Urothelium cell line (cell line): ENCODE data around the gene DPF3.

Source experiments
- DNase-seq: peaks from one replicate; pipeline ENCODE4 v3.0.0; 2011; ENCODE audit warnings: low spot score, mixed read lengths
- FAIRE-seq: peaks from 2 replicates; lab custom pipeline; 2011; peaks lifted over from hg19 to GRCh38; lab: Jason Lieb, UNC

The DPF3 gene

DNA sequence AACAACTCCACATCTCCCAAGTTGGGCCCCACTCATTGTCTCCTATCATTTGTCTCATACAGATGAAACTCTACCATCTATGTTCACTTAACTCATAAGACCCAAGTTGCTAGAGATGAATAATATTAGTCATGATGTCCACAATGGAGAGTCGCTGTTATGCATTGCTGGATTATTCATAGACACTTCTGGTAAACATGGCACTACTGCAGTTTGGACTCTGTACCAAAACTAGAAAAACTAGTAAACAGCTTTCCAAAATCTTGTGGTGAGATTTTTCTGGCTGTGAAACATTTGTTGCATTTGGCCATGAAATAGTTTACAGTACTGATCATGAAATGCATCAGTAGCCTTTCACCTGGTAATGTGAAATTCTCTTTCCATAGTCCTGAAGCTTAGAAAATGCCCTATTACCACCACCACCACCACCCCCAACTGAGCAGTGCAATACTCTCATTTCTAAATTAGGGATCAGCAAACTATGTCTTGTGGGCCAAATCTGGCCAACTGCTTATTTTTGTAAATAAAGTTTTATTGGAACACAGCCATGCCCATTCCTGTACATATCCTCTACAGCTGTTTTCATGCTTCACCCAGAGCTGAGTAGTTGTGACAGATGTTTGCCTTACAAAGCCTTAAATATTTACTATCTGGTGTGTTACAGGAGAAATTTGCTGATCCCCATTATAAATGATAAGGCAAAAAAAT lies 236.5 kb downstream of the DPF3 start:
- FAIRE-seq: peak; percentile 77
- DNase-seq: no peak

DNA sequence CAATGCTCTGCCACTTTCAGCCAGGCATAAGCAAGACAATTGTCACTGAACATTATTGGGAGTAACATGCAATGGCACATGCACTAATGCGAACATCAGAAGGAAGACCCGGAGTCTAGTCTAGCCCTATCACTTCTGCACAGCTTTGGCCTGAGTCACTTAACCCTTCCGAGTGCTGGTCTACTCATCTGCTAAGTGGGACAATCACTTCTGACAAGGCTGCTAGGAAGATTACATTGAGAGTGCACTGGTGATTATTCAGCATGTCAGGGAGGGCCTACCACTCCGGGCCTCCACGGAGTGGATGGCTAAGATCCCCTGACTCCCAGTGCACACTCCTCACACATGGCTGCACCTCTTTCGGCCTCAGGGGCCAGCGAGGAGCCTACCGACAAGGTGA lies 240.9 kb downstream of the DPF3 start:
- no peak for DNase-seq
- peak; percentile 88 for FAIRE-seq

DNA sequence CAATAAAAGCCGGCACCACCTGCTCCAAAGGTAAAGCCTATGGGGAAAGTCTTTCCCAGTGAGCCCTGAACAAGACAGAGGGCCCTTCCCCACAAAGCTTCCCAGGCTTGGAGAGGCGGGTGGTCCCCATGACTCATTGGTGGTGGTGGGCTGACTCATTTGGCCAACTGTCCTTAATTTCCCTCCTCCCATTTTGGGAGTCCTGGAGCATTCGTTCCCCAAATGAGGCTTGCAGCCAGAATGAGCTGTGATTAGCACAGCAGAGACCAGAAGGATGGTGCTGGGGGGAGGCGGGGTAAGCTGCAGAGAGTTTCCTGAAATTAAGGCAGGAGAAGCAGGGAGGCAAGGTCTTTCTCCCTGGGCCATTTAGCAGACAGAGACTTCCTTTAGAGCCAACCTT lies 241.7 kb downstream of the DPF3 start:
- DNase-seq: no peak
- FAIRE-seq: no peak

DNA sequence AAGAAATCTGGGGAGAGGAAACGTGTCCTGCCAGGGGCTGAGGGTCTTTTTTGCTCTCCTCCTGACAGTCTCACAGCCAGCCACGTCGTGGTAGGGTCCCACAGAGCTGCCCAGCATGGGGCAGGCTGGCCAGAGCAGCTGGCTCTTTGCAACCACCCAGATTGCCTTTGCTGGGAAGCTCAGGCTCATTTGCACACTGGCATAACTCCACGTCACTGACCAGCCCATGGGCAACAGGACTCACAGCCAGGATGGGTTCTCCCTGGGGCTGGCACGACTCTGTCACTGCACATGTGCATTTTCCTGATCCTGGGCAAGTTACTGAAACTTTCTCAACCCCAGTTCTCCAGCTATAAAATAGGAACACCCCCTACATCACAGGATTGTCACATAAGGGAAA lies 242.2 kb downstream of the DPF3 start:
- peak; percentile 95 for FAIRE-seq
- DNase-seq: no peak

DNA sequence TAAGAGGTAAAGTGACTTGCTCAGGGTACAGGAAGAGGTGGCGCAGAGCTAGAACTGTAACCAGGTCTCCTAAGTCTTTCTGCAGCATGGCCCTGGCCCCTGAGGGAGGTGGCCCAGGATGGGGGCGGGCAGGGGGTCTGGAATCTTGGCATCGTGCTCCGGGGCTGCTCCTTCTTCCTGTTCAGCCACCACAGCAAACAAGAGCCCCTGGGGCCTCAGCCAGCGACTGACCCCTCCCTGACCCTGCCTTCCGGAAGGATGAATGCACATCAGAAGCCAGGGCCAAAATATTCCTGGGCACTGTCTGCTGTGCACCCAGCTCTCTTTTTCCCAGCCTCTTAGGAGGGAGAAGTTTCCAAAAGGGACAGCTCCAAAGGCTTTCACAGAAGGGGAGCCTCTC lies 242.8 kb downstream of the DPF3 start:
- FAIRE-seq: no peak

DNA sequence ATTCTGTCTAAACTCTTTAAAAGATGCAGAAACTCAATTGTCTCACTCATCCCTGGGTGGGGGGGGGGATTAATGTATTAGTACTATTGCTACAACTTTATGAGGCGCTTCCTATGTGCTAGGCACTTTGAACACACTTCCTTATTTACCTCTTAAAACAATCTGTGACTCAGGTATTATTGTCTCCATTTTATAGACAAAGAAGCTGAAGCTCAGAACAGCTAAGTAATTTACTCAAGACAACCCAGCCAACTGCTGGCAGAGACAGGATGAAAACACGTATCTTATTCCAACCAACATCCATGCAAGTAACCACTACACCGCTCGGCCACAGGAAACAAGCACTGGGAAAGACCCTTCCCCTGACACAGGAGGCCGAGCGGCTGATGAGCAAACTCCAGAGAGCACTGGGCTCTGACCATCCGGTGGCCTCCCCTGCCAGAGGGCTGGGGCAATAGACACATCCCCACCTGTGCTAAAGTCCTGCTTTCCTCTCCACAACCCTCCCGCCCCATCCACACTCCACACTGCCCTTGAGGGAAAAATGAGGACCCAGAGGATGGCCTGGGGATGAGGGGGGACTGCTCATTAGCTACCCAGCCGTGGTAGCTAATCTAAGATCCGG lies 244.2 kb downstream of the DPF3 start:
- DNase-seq (no peak), FAIRE-seq (peak; percentile 83)

More for the DNA sequence above, 242.8 kb downstream of the DPF3 start:
- DNase-seq: peak; percentile 66

DNA sequence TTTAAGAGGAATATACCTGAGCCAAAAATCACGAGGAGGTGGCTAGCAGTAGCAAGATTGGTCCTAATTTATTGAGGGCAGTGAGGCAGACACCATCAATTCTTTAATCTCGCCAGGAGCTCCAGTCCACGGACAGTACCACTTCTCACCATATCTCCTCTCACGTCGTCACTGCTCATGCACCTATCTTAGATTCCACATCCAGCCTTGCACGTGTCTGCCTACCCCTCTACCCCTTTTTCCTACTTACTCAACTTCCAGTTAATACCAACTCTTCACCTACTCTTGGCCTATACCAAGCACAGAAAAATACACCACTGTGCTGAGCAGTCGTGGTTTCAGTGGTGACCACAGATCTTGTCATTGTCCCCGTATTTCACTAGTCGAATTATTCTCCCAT lies 246.1 kb downstream of the DPF3 start:
- FAIRE-seq (peak; percentile 40), DNase-seq (no peak)

DNA sequence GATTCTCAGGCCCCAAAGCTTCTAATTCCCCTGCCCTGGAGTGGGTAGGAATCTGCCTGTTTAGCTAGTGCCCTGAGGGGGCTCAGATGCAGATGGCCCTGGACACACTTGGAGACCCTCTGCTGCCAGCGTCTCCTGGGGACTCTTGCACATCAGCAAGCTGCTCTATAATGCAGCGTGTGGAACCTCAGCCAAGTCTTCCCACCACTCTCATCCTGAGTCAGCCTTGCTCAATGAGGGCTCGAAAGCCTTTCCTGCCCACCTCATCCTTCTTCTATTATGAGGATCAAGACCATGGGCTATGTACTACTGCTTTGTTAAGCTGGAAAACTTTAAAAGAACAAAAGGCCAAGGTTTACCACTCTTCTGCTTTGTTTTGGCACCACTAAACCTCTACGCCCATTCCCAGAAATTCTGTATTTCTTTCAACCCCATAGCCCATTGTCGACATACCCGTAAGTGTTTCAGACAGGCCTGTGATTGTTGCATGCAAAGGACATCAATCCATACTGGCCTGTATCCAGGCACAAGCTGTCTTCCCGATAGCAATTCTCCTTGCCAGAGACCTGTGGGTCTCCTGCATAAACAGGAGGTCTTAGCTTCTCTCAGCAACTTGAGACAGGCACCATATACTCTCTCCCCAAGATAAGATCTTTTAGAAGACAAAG lies 246.9 kb downstream of the DPF3 start:
- DNase-seq (no peak), FAIRE-seq (peak; percentile 77)

DNA sequence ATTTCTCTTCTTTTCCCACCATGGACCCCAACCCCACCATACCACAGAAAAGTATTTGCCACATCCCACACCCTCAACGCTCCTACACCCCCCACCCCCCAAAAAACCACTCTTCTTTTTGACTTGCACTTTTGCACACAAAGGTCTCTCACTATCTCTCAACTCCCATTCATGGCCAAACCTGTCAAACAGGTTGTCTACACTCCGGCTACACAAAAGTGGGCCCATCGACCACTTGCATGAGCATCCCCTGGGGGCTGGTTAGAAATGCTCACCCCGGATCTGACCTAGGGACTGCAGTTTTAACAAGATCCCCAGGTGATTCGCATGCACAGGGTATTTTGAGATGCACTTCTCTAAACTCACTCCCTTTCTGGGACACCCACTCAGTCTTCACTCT lies 248.2 kb downstream of the DPF3 start:
- FAIRE-seq (peak; percentile 84), DNase-seq (no peak)

DNA sequence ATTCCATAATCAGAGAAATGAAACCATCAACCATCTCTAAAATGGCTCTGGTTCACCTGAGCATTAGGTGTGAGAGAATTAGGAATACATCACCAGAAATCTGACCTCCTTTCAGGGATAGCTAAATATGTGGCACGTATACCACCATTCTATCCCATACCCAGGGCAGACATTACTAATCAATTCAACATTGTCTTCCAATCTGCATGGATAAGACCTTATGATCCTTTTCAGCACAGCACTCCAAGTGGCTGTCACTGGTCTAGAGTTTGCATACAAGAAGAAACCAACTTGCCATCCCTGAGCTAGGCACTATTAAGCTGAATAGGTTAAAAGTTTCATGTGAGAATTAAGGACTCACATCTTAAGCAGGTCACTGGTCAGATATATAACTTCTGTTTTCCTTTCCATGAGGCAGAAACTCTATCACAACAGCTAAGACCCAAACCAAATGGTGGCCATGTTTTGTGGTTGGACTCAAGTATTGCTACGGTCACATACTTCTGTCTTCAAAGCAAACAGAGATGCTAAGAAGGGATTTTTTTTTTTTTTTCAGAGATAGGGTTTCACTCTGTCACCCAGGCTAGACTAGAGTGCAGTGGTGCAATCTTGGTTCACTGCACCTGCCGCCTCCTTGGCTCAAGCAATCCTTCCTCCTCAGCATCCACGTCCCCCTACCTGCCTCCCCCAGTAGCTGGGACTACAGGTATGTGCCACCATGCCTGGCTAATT lies 249.0 kb downstream of the DPF3 start:
- FAIRE-seq: peak; percentile 84
- no peak for DNase-seq

DNA sequence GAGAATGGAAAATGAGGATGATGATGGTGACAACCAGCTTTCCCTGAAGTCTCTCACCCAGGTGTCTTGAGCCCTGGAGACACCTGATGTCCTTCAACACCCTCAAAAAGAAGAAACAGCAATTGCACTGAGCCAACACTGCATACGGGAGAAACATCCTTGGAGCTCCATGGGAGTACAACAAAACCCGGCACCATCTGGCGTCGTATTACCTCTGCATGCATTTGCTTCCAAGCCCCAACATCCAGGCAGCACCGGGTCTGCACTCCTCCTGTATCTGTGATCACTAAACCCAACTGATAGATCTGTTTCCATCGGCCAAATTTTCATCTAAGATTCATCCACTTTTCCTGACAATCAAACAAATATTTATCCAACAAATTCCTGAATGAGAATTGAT lies 249.9 kb downstream of the DPF3 start:
- FAIRE-seq (peak; percentile 77), DNase-seq (no peak)

DNA sequence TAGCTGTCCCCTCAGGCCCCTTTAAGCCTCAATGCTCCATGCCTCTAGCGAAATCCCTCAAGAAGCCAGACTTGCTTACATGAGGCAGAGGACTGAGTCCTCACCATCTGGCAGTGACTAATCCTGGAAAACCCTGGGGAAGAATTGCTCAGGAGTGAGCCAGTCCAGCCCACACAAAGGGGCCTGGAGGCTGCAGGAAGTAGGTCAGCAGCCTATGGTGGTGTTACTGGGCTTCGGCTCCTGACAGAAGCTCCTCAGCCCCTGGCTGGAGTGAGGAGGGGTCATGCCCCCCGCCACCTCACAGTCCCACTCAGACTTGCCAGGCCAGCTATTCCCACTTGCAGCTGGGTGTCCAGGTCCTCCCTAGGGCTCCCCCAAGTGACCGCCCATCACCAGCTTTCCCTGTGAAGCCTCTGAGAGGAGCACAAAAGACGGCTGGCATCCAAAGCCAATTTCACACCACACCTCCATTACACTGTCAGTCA lies 250.5 kb downstream of the DPF3 start:
- FAIRE-seq (peak; percentile 97), DNase-seq (peak; percentile 99)

DNA sequence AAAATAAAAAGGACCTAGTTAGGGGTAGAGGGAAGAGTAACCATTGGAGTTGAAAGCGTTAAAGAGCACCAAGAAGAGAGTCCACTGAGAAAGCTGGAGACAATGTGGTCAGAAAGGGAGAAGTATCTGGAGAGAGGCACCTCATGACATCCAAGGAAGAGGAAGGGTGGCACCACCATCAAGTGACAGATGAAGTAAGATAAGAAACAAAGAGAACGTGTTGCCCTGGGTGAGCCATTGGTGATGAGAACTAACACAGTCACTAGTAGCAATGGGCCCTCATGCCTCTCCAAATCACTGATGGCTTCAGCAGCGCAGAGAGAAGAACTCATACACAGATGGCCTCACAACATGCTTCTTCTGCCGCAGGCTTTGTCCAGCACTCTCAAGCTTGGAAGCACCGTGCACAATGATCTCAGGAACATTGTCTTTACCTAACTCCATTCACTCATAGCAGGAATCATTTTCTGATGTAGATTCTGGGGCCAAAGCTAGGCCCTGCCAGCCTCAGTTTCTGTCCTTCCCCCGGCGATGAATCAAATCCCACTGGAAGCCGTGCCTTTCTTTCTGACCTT lies 252.9 kb downstream of the DPF3 start:
- FAIRE-seq (no peak), DNase-seq (no peak)

DNA sequence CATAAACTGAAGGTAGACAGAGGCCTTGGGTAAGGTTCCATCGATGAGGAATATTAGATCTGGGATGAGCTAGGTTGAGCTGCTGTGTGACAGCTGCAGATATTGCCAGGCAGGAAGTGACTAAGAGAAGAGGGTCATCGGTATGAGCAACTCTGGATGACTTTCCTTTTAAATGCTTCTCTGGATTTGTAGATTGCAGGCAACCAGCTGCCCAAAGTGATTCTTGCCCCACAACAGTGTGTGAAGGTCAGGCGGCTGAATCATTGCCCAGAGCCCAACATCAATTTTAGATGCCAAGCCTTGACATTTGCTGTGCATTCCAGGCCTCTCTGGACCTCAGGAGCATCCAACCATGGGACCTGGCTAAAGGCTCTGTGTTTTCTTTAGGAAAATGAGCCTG lies 255.9 kb downstream of the DPF3 start:
- peak; percentile 82 for DNase-seq
- no peak for FAIRE-seq

DNA sequence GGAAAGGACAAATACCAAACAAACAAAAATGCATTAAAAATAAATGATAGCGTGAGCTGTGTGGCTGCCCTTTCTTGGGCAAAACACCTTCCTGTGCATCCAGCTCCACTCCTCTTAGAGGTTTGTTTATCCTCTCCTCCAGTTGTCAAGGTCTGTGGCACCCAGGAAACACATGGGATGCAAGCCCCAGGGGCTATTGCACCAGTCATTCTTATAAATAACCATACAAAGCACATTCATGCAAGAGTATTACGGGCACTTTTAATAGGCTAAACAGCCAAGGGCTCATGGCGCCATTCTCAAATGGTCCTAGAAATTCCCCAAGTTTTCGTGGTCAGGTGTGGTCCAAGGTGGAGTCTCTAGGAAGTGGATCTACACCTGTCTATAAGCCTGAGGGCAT lies 257.0 kb downstream of the DPF3 start:
- no peak for DNase-seq
- FAIRE-seq: peak; percentile 52

DNA sequence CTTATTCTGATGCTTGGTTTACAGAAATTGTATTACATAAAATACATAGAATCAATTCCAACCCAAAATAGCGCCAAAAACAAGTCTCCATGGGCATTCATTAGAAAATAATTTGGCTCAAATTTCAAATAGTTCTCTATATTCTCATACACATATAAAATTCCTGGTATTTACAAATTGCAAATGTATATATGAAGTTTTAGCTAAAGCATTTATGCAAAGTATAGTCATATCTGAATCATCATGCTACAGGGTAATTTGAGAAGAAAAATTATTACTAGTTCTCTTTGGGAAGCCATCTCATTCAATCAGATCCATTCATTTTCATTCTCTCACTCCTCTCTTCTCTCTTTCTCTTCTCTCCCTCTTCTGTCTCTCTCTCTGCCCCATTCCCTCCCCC lies 257.8 kb downstream of the DPF3 start:
- FAIRE-seq (no peak), DNase-seq (no peak)

DNA sequence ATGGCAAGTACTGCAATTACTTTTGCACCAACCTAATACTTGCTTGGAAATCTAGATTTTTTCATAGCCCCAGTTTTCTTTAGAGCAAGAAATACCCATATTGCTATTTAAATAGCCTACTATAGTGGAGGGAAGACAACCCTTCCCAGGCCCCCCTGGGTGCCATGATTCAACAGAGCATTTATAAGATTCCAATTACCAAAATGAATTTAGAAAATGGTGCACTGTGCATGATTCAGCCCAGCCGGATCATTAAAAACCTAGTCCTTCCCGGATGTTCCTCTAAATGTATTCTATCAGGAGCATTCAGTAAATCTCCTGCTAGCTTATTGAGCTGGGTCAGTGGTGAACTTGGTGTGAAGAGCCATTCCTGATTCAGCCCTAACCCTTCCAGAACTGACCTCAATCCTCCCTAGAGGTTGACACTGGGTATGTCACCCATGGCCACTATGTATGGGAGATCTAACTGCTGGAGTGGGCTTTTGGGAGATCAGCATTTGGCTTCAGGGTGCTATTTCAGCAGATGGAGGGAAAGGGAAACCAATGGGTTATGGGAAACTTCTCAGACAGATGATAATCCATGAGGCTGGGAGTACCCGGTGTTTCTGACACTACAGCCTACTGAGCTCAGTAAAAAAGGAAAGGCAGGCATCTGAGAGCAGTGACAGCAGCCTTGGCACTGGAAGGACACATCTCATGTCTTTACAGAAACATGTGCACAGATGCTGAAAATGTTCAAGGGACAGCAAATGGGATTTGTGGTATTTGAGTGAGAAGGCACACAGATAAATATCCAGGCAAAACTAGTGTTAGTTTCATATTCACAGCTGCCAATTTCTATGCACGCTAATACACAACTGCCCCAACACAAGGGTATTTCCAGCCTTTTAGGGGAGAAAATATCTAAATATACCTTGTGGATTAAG lies 258.9 kb downstream of the DPF3 start:
- peak; percentile 63 for FAIRE-seq
- no peak for DNase-seq

DNA sequence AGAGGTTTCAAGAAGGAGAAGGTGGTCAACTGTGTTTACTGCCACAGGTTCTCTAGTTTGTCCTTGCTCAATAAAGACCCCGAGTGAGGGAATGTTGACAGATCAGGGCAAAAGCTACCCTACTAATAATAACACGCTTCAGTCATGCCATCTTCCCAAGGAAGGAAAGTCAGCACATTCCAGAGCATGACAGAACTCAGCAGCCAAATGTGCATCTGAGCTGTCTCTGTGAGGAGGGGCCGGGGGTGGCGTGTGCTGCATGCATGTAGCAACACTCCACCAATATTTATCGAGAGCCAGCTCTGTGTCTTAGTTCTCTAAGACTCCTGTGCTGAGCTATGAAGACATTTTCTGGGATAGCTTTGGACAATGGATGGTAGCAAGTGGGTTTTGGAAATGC lies 260.4 kb downstream of the DPF3 start:
- FAIRE-seq: peak; percentile 72
- DNase-seq: no peak

DNA sequence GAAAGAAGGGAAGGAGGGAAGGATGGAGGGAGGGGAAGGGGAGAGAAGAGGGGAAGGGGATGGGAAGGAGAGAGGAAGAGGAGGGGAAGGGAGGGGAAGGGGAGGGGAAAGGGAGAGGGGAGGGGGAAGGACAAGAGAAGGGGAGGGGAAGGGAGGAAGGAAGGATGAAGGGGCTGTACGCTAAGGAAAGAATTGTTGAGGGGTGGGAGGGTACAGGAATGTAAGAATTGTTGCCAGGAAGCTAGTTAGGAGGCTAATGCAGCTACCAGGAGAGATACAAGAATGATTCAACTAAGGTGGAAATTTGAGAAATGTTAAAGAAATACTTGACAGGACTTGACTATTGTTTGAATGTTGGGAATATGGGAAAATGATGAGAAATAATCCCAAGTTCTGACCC lies 261.2 kb downstream of the DPF3 start:
- FAIRE-seq (peak; percentile 35), DNase-seq (no peak)

DNA sequence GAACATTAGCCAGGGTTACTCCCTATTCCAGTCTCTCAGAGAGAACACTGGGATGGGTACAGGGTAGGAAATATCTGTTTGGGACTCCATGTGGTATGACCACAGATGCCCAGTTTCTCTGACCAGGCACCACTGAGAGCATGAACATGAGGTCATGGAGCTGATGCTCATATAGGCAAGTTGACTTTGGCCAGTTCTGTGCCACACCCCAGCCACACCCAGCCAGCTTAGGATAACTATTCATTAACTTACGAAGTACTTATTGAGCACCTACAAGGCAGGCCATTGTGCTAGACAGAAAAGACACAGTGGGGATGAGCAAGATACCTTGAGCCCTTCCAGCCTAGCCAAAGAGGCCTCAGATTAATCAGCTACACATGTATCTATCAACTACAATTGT lies 262.5 kb downstream of the DPF3 start:
- peak; percentile 81 for FAIRE-seq
- DNase-seq: no peak
